Non-pigmented ciliary epithelial cell (primary cell): Measurements from ENCODE around the gene INTS6.

Experiments
- DNase-seq: peaks from one replicate; pipeline ENCODE4 v3.0.0-alpha.2; 2010; ENCODE audit warnings: low read depth

INTS6 gene

GRCh38 chr13:51346397-51346796 lies 106.4 kb downstream of the INTS6 start:
- no peak for DNase-seq

- no peak for DNase-seq
Observed at GRCh38 chr13:51343475-51343874, 109.4 kb downstream of the INTS6 start.

GRCh38 chr13:51342706-51343105 lies 110.1 kb downstream of the INTS6 start:
- peak; percentile 47 for DNase-seq

GRCh38 chr13:51341791-51342190 lies 111.0 kb downstream of the INTS6 start:
- no peak for DNase-seq

- DNase-seq, result no peak
Observed at GRCh38 chr13:51341232-51341631, 111.6 kb downstream of the INTS6 start.

- no peak for DNase-seq
Observed at GRCh38 chr13:51339952-51340732, 112.7 kb downstream of the INTS6 start.

GRCh38 chr13:51339354-51339753 lies 113.5 kb downstream of the INTS6 start, which contains the start of gene SERPINE3:
Gene SERPINE3 (plus strand): TSS chr13:51339691. CDS start chr13:51341092, 1,401 bp downstream.
- DNase-seq, result no peak

- DNase-seq, result no peak
Observed at GRCh38 chr13:51336746-51337145, 116.1 kb downstream of the INTS6 start.

- DNase-seq, result no peak
Observed at GRCh38 chr13:51333826-51334225, 119.0 kb downstream of the INTS6 start.

GRCh38 chr13:51333421-51333820 lies 119.4 kb downstream of the INTS6 start:
- no peak for DNase-seq

GRCh38 chr13:51332566-51333361 lies 120.1 kb downstream of the INTS6 start:
- no peak for DNase-seq

GRCh38 chr13:51331354-51331861 lies 121.4 kb downstream of the INTS6 start:
- DNase-seq, result no peak

- DNase-seq, result no peak
Observed at GRCh38 chr13:51330791-51331190, 122.0 kb downstream of the INTS6 start.

- no peak for DNase-seq
Observed at GRCh38 chr13:51329606-51330005, 123.2 kb downstream of the INTS6 start.

GRCh38 chr13:51328488-51328887 lies 124.3 kb downstream of the INTS6 start:
- DNase-seq, result no peak

GRCh38 chr13:51327961-51328360 lies 124.9 kb downstream of the INTS6 start:
- DNase-seq, result no peak

- DNase-seq, result no peak
Observed at GRCh38 chr13:51326777-51327176, 126.1 kb downstream of the INTS6 start.

- DNase-seq, result no peak
Observed at GRCh38 chr13:51325837-51326236, 127.0 kb downstream of the INTS6 start.

GRCh38 chr13:51324714-51325420 lies 128.0 kb downstream of the INTS6 start:
- no peak for DNase-seq

- DNase-seq, result no peak
Observed at GRCh38 chr13:51323824-51324511, 128.9 kb downstream of the INTS6 start.

GRCh38 chr13:51322826-51323225 lies 130.0 kb downstream of the INTS6 start:
- DNase-seq, result no peak

GRCh38 chr13:51321836-51322235 lies 131.0 kb downstream of the INTS6 start:
- no peak for DNase-seq
